Left cardiac atrium (tissue), 4 donors: ENCODE data around the gene ZSCAN2. TPM values are rescaled to one million over a fixed set of nuclear protein-coding genes. Genes with fewer than 3 reads are reported as not detected.

Experiments
- ATAC-seq, 2 donors: fragments of 200-7000 bp; cut with Tn5 transposase; one replicate each; pipeline ENCODE4 v1.9.1; 2020; ENCODE audit warnings: mild to moderate bottlenecking in 2 of 2, moderate library complexity in 2 of 2
- DNase-seq: peaks from one replicate; pipeline ENCODE4 v3.0.0-alpha.2; 2020
- intact Hi-C, 2 donors: fragments of 100-400 bp; cut with DNase I; formaldehyde crosslinking; loops; one replicate each; pipeline versions ENCODE4 v1.14.1 to v1.15.1; 2022 to 2023
- total RNA-seq, 2 donors: library from RNA; stranded (reverse); fragmentation: NEBNext Ultra II Directional; extraction: Animal tissue kit (Norgen Biotek cat#: 25700); gene quantifications; one replicate each; pipeline ENCODE4 v1.2.1, GENCODE V29; 2021
- donor health status: DM: no; HTN: yes; CAD: no.
- donor health status: DM: no; HTN: yes; CAD: no; lungs with severe emphysema.
- donor health status: DM: yes; HTN: yes; CAD: no.
- donor health status: Dilated cardiomyopathy.

Gene ZSCAN2
- total RNA-seq, 2 donors from 2014 or later, result 4.5 to 5.0 TPM

- intact Hi-C loops, result loop anchor here (5.0 to 10.0 kb wide), 5 partner anchors 200 to 450 kb away; no protein-coding TSS in a partner anchor
- no peak for ATAC-seq
- DNase-seq, result no peak
Measured at GRCh38 chr15:84594617-84595290, 6.1 kb upstream of the ZSCAN2 start.

GRCh38 chr15:84595660-84596059 is 5.1 kb upstream of the ZSCAN2 start:
- no peak for DNase-seq
- intact Hi-C loops, result loop anchor here (5.0 to 10.0 kb wide), 5 partner anchors 199 to 449 kb away; no protein-coding TSS in a partner anchor

GRCh38 chr15:84597296-84597695 is 3.5 kb upstream of the ZSCAN2 start:
- DNase-seq, result no peak
- no peak for ATAC-seq
- intact Hi-C loops, result loop anchor here (5.0 to 10.0 kb wide), 5 partner anchors 198 to 448 kb away; no protein-coding TSS in a partner anchor

More at GRCh38 chr15:84595660-84596059, 5.1 kb upstream of the ZSCAN2 start:
- no peak for ATAC-seq

- ATAC-seq (no peak), DNase-seq (no peak)
- intact Hi-C loops, result loop anchor here (5.0 to 10.0 kb wide), 5 partner anchors 197 to 447 kb away; no protein-coding TSS in a partner anchor
Measured at GRCh38 chr15:84598250-84598649, 2.6 kb upstream of the ZSCAN2 start.

GRCh38 chr15:84598993-84599392 is 1.8 kb upstream of the ZSCAN2 start:
- ATAC-seq (no peak), DNase-seq (no peak)
- intact Hi-C loops, result loop anchor here (5.0 to 10.0 kb wide), 5 partner anchors 196 to 446 kb away; no protein-coding TSS in a partner anchor

- ATAC-seq (no peak), DNase-seq (no peak)
- intact Hi-C loops, result loop anchor here (5.0 to 10.0 kb wide), 7 partner anchors 52 to 445 kb away; partner anchors contain the start of genes NMB (in 1 of the 2) and WDR73 (in 1 of the 2)
Measured at GRCh38 chr15:84599906-84600305, 903 bp upstream of the ZSCAN2 start.

GRCh38 chr15:84600331-84600686 is 500 bp upstream of the ZSCAN2 start:
- peak; percentile 86 to 92 for ATAC-seq
- DNase-seq, result peak; percentile 93
- intact Hi-C loops, result loop anchor here (5.0 kb wide), 2 partner anchors 52 to 57 kb away; partner anchors contain the start of genes NMB (in 1 of the 2) and WDR73 (in 1 of the 2)

GRCh38 chr15:84601555-84601838 is 688 bp downstream of the ZSCAN2 start:
- no peak for ATAC-seq
- intact Hi-C loops, result loop anchor here (5.0 kb wide), 2 partner anchors 51 to 56 kb away; partner anchors contain the start of genes NMB (in 1 of the 2) and WDR73 (in 1 of the 2)
- DNase-seq, result no peak

GRCh38 chr15:84603630-84604379 is 3.0 kb downstream of the ZSCAN2 start:
- no peak for ATAC-seq
- DNase-seq, result no peak
- intact Hi-C loops, result loop anchor here (5.0 kb wide), 2 partner anchors 48 to 53 kb away; partner anchors contain the start of genes NMB (in 1 of the 2) and WDR73 (in 1 of the 2)

GRCh38 chr15:84604826-84605553 is 4.2 kb downstream of the ZSCAN2 start:
- DNase-seq, result no peak
- intact Hi-C loops, result loop anchor here (5.0 kb wide), 2 partner anchors 47 to 52 kb away; partner anchors contain the start of genes NMB (in 1 of the 2) and WDR73 (in 1 of the 2)
- no peak for ATAC-seq

GRCh38 chr15:84605554-84605882 is 4.7 kb downstream of the ZSCAN2 start:
- intact Hi-C loops, result no loop called here
- ATAC-seq (no peak), DNase-seq (no peak)

- ATAC-seq, result no peak
- DNase-seq, result no peak
- intact Hi-C loops, result no loop called here
Measured at GRCh38 chr15:84606653-84607120, 5.9 kb downstream of the ZSCAN2 start.

- intact Hi-C loops, result no loop called here
- ATAC-seq, result no peak
- DNase-seq, result no peak
Measured at GRCh38 chr15:84608707-84609284, 8.0 kb downstream of the ZSCAN2 start.

GRCh38 chr15:84609818-84610525 is 9.2 kb downstream of the ZSCAN2 start:
- intact Hi-C loops, result no loop called here
- ATAC-seq (peak; percentile 56 to 76), DNase-seq (no peak)

GRCh38 chr15:84611631-84612030 is 10.8 kb downstream of the ZSCAN2 start:
- DNase-seq (no peak), ATAC-seq (no peak)
- intact Hi-C loops, result no loop called here

- DNase-seq (no peak), ATAC-seq (peak in 1 of 2 donors; percentile 54)
- intact Hi-C loops, result no loop called here
Measured at GRCh38 chr15:84616235-84616634, 15.4 kb downstream of the ZSCAN2 start.

GRCh38 chr15:84620626-84621025 is 19.8 kb downstream of the ZSCAN2 start:
- ATAC-seq (no peak), DNase-seq (no peak)
- intact Hi-C loops, result no loop called here

GRCh38 chr15:84621358-84621979 is 20.7 kb downstream of the ZSCAN2 start:
- ATAC-seq, result no peak
- intact Hi-C loops, result no loop called here
- no peak for DNase-seq
